Panc1 (cell line): ENCODE results near the gene REN. TPM values are rescaled to one million over a fixed set of nuclear protein-coding genes. Genes with fewer than 3 reads are reported as not detected.

Experiments
- ATAC-seq: fragments of 200-7000 bp; cut with Tn5 transposase; 2 replicates; pipeline ENCODE4 v1.9.1; 2020; ENCODE audit warnings: mild to moderate bottlenecking, moderate library complexity
- BruUV-seq: library from RNA; stranded (reverse); fragments of 400-500 nt; replicated peaks from 2 replicates; lab custom pipeline; 2021; lab: Mats Ljungman, UMichigan
- CTCF ChIA-PET: fragments of 300-600 bp; sonication (Branson Sonifier 250); formaldehyde crosslinking; loops from one replicate; lab custom pipeline; 2022; ENCODE audit warnings: antibody characterized with exemption; lab: Charles Lee
- POLR2A ChIA-PET: fragments of 300-600 bp; sonication (Branson Sonifier 250); formaldehyde crosslinking; loops from one replicate; lab custom pipeline; 2022; ENCODE audit warnings: antibody characterized with exemption; lab: Charles Lee
- DNase-seq: peaks from one replicate; pipeline ENCODE4 v3.0.0-alpha.2; 2010; ENCODE audit warnings: low read depth, low spot score
- H3K27ac ChIP-seq: 2 replicates; pipeline ENCODE4 v1.5.1; 2011; ENCODE audit warnings: mild to moderate bottlenecking, low read length, inconsistent platforms
- H3K27me3 ChIP-seq: fragments of 200-500 bp; sonication (Bioruptor generic); 2 replicates; pipeline ENCODE4 v1.6.0; 2014; ENCODE audit warnings: low read length, inconsistent platforms; ENCODE audit not compliant: control insufficient read depth, insufficient read depth
- H3K36me3 ChIP-seq: fragments of 200-500 bp; sonication (Bioruptor generic); 2 replicates; pipeline ENCODE4 v1.5.1; 2014; ENCODE audit warnings: inconsistent platforms, mild to moderate bottlenecking, low read length, moderate library complexity; ENCODE audit not compliant: control insufficient read depth, insufficient read depth
- H3K4me1 ChIP-seq: 2 replicates; pipeline ENCODE4 v1.5.1; 2011; ENCODE audit warnings: inconsistent platforms, mild to moderate bottlenecking, low read length, moderate library complexity; ENCODE audit not compliant: control insufficient read depth, insufficient read depth
- H3K4me3 ChIP-seq, 2 experiments: 2 replicates each; pipeline ENCODE4 v1.5.1; 2011 to 2012; ENCODE audit warnings: low read depth in 2 of 2, low read length in 2 of 2, mild to moderate bottlenecking in 2 of 2, inconsistent platforms in 1 of 2, moderate library complexity in 1 of 2
- H3K9me3 ChIP-seq: fragments of 200-500 bp; sonication (Bioruptor generic); 2 replicates; pipeline ENCODE4 v1.5.1; 2014; ENCODE audit warnings: low read depth, mild to moderate bottlenecking, inconsistent platforms, low read length, moderate library complexity; ENCODE audit not compliant: control insufficient read depth, insufficient read depth
- POLR2AphosphoS5 ChIP-seq: IDR thresholded peaks from 2 replicates; pipeline ENCODE4 v1.6.1; 2012; ENCODE audit warnings: mild to moderate bottlenecking, low read depth, low read length, moderate library complexity
- SIN3A ChIP-seq: IDR thresholded peaks from 2 replicates; pipeline ENCODE4 v1.6.1; 2012; ENCODE audit warnings: low read depth, mild to moderate bottlenecking, low read length, moderate library complexity, borderline replicate concordance; ENCODE audit not compliant: insufficient read depth
- TCF7L2 ChIP-seq: IDR thresholded peaks from 2 replicates; pipeline ENCODE4 v1.6.1; 2011; ENCODE audit warnings: mild to moderate bottlenecking, low read depth, low read length, inconsistent platforms
- in situ Hi-C: cut with HindIII; loops from 2 replicates; pipeline ENCODE4 v1.10.0; 2016; ENCODE audit warnings: low sequenced_read_pairs, low pct_unique_long_range_greater_than_20kb
- intact Hi-C: fragments of 100-400 bp; cut with micrococcal nuclease; formaldehyde crosslinking; loops from one replicate; pipeline ENCODE4 v1.10.0; 2022; ENCODE audit not compliant: unreplicated experiment
- total RNA-seq: library from RNA; stranded (reverse); gene quantifications from one replicate; pipeline ENCODE4 v1.2.1, GENCODE V29; 2021; ENCODE audit not compliant: unreplicated experiment
- TF ChIP-seq, protein P1 (sequence below): fragments of 450-650 bp; IDR thresholded peaks from 2 replicates; pipeline ENCODE4 v1.5.1; 2017; ENCODE audit warnings: mild to moderate bottlenecking
- TF ChIP-seq, protein P2 (sequence below), 2 experiments: IDR thresholded peaks; 2 replicates each; pipeline ENCODE4 v1.6.1; 2011 to 2012; ENCODE audit warnings: low read depth in 2 of 2, control low read depth in 1 of 2, low read length in 1 of 2, mild to moderate bottlenecking in 1 of 2, moderate library complexity in 1 of 2; ENCODE audit not compliant: insufficient read depth in 1 of 2

REN gene
- total RNA-seq, 1 experiment from 2014 or later, result not detected

DNA sequence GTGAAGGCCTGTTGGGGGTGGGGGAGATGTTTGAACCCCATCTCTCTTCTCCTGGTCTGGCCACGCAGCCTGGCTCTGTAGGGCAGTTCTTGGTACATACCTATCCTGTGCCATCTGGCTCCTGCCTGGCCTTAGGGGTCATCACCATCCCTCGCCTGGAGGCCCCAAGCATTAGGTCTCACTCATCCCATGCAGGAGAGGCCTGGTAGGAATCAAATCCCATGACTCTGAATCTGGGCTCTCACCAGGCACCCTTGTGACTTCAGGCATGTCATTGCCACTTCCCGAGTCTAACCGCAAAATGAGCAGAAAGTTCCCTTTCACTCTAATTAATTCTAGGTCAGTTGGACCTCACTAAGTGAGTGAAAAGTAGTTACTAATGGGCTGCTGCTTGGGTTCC, 51.5 kb downstream of the REN start:
- intact Hi-C loops (no loop called here), in situ Hi-C loops (no loop called here)
- ATAC-seq, result no peak
- Histone ChIP-seq H3K36me3 (no peaks in the 10 kb centered on the region), H3K4me1 (peaks cover 10% of the 10 kb centered on the region), H3K27ac (no peak overlapping the region), H3K4me3 (no peak overlapping the region), H3K9me3 (no peaks in the 10 kb centered on the region), H3K27me3 (no peaks in the 10 kb centered on the region)
- CTCF ChIA-PET, result no interaction called here
- POLR2A ChIA-PET, result no interaction called here
- TF ChIP-seq TCF7L2 (no peak), POLR2AphosphoS5 (no peak), SIN3A (no peak)
- TF ChIP-seq, protein P1, sequence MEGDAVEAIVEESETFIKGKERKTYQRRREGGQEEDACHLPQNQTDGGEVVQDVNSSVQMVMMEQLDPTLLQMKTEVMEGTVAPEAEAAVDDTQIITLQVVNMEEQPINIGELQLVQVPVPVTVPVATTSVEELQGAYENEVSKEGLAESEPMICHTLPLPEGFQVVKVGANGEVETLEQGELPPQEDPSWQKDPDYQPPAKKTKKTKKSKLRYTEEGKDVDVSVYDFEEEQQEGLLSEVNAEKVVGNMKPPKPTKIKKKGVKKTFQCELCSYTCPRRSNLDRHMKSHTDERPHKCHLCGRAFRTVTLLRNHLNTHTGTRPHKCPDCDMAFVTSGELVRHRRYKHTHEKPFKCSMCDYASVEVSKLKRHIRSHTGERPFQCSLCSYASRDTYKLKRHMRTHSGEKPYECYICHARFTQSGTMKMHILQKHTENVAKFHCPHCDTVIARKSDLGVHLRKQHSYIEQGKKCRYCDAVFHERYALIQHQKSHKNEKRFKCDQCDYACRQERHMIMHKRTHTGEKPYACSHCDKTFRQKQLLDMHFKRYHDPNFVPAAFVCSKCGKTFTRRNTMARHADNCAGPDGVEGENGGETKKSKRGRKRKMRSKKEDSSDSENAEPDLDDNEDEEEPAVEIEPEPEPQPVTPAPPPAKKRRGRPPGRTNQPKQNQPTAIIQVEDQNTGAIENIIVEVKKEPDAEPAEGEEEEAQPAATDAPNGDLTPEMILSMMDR, result no peak
- TF ChIP-seq, protein P2, sequence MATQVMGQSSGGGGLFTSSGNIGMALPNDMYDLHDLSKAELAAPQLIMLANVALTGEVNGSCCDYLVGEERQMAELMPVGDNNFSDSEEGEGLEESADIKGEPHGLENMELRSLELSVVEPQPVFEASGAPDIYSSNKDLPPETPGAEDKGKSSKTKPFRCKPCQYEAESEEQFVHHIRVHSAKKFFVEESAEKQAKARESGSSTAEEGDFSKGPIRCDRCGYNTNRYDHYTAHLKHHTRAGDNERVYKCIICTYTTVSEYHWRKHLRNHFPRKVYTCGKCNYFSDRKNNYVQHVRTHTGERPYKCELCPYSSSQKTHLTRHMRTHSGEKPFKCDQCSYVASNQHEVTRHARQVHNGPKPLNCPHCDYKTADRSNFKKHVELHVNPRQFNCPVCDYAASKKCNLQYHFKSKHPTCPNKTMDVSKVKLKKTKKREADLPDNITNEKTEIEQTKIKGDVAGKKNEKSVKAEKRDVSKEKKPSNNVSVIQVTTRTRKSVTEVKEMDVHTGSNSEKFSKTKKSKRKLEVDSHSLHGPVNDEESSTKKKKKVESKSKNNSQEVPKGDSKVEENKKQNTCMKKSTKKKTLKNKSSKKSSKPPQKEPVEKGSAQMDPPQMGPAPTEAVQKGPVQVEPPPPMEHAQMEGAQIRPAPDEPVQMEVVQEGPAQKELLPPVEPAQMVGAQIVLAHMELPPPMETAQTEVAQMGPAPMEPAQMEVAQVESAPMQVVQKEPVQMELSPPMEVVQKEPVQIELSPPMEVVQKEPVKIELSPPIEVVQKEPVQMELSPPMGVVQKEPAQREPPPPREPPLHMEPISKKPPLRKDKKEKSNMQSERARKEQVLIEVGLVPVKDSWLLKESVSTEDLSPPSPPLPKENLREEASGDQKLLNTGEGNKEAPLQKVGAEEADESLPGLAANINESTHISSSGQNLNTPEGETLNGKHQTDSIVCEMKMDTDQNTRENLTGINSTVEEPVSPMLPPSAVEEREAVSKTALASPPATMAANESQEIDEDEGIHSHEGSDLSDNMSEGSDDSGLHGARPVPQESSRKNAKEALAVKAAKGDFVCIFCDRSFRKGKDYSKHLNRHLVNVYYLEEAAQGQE (IDR thresholded peaks at IDR 0.05; ENCODE audit: insufficient read depth in 1 of 2, low read depth in 2 of 2, low read length in 1 of 2), result no peak
- DNase-seq, result no peak
- BruUV-seq, result no TSS peak

DNA sequence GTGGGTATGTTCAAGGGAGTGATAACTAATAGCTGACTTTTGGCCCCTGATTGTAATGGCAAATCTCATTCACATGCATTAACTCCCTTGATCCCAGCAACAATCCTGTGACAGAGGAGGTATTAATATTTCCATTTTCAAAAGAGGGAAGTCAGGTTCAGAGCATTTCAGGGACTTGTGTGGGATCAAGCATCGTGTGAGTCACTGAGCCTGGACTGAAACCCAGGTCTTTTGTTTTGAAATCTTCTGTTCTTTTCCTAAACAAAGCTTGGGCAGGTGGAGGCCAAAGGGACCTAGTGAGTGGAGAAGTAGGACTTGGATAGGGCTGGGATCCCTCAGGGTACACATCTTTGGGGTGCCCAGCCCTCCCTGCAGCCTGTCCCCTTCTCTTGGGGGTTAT, 52.2 kb downstream of the REN start:
- ATAC-seq (no peak), DNase-seq (no peak)
- Histone ChIP-seq H3K36me3 (no peaks in the 10 kb centered on the region), H3K27me3 (no peaks in the 10 kb centered on the region), H3K27ac (no peak overlapping the region), H3K4me3 (no peak overlapping the region), H3K4me1 (peaks cover 10% of the 10 kb centered on the region), H3K9me3 (no peaks in the 10 kb centered on the region)
- TF ChIP-seq TCF7L2 (no peak), POLR2AphosphoS5 (no peak), SIN3A (no peak)
- TF ChIP-seq, protein P2 (IDR thresholded peaks at IDR 0.05; ENCODE audit: insufficient read depth in 1 of 2, low read depth in 2 of 2, low read length in 1 of 2), result no peak
- TF ChIP-seq, protein P1, result no peak
- in situ Hi-C loops (no loop called here), intact Hi-C loops (no loop called here)
- ChIA-PET CTCF (no interaction called here), POLR2A (no interaction called here)
- BruUV-seq, result TSS peak; percentile 58
